ENCODE measurements around the gene AGPAT4.

AGPAT4 gene

DNA sequence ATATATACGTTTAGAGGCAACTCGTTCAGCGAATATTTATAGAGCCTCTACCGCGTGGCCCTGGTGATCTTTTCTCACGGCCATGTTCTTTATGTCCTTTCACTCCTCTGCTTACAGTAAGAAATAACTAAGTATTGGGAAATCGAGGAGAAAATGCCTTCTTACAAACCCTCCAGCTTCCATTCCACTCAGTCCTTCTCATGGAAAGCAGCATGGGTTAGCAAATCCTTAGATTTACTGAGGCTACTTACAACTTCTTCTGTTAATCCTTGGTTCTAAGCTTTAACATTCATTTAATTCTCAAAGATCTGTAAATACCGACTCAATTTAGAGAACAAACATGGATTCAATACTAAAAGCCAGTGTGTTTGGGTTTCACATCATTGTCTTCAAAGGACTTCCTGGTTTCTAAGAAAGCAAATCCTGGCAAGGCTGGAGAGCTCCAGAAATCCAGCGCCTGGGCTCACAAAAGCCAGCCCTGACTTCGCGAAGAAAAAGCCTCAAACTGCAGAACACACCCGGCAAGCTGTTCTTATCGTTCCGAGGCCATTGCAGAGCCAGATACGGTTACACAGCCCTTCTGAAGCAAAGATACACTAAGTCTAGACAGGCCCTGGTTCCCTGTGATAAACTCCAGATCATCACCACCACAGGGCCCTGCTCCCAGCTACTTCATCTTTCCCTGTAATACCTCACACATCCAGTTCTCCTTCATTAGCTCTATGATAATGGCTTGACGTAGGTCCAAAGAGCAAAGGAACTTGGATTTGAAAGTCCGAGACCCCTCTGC is 19.2 kb downstream of the AGPAT4 start:
- DNase-seq = no peak

- no peak for DNase-seq
Measured at GRCh38 chr6:161254126-161254463, 19.8 kb downstream of the AGPAT4 start.

GRCh38 chr6:161251345-161251744 is 22.5 kb downstream of the AGPAT4 start:
- no peak for DNase-seq

DNA sequence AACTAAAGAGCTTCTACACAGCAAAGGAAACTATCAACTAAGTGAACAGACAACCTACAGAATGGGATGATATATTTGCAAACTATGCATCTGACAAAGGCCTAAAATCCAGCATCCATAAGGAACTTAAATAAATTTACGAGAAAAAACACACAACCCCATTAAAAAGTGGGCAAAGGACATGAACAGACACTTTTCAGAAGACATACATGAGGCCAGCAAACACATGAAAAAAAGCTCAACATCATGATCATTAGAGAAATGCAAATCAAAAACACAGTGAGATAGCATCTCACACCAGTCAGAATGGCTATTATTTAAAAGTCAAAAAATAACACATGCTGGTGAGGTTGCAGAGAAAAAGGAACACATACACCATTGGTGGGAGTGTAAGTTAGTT is 24.5 kb downstream of the AGPAT4 start:
- no peak for DNase-seq

- DNase-seq = no peak
Measured at GRCh38 chr6:161246725-161247124, 27.1 kb downstream of the AGPAT4 start.

DNA sequence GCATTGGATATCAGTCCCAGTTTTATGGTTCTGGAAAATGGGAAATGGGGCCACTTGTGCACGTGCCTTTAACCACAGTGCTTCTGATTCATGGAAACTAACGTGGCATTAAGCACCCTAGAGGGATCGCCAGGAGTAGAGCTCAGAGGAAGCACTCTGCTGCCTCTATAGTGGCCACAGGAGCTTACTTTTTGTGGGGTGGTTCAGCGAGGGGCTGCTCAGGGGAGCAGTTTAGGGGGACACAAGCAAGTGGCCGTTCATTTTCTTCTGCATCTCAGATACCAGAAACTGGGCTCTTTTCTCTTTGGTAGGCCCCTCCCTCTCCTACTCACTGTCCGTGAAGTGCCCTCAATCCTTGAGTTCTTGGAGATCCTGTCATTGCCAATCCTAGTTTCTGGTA is 28.5 kb downstream of the AGPAT4 start:
- DNase-seq = no peak

GRCh38 chr6:161244725-161245124 is 29.1 kb downstream of the AGPAT4 start:
- DNase-seq = no peak

GRCh38 chr6:161242779-161243693 is 30.8 kb downstream of the AGPAT4 start:
- DNase-seq = peak; percentile 66 to 83

- DNase-seq = peak; percentile 27 to 28
Measured at GRCh38 chr6:161242113-161242512, 31.7 kb downstream of the AGPAT4 start.

GRCh38 chr6:161239001-161239400 is 34.9 kb downstream of the AGPAT4 start:
- DNase-seq = no peak

GRCh38 chr6:161238500-161238899 is 35.4 kb downstream of the AGPAT4 start:
- no peak for DNase-seq

DNA sequence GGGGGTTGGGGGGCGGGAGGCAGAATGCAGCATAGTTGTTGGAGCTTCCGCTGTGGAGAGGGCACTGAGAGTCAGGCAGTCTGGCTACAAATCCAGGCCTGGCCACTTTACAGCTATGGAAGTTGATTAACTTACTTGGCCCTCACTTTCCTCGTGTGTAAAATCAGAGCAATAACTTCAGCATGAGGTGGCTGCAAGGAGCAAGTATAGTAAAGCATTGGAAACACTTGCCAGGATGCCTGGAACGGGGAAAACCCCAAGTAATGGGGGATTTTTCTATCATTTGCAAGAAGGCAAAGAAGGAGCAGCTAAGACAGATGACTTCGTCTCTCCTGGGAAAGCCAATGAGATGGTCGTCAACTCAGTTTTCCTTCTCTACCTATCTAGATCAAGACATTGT is 35.8 kb downstream of the AGPAT4 start:
- DNase-seq = no peak

DNA sequence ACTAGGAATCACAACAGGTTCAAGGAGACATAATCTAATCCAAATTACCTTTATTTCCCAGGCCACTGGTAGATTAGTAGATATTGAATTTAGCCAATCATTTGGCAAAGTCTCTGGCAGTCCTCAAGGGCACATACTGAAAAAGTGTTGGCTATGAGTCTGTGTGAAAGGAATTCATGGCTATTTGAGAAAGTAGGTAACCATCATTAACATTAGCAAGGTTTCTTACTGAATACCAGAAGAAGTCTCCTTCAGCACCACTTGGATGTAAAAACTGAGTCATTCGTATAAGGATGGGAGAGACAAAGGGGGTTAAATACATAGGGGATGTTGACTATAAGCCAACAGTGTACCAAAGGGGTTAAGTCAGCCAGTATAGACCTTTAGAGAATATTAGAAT is 36.7 kb downstream of the AGPAT4 start:
- no peak for DNase-seq

- no peak for DNase-seq
Measured at GRCh38 chr6:161235776-161236633, 37.9 kb downstream of the AGPAT4 start.

DNA sequence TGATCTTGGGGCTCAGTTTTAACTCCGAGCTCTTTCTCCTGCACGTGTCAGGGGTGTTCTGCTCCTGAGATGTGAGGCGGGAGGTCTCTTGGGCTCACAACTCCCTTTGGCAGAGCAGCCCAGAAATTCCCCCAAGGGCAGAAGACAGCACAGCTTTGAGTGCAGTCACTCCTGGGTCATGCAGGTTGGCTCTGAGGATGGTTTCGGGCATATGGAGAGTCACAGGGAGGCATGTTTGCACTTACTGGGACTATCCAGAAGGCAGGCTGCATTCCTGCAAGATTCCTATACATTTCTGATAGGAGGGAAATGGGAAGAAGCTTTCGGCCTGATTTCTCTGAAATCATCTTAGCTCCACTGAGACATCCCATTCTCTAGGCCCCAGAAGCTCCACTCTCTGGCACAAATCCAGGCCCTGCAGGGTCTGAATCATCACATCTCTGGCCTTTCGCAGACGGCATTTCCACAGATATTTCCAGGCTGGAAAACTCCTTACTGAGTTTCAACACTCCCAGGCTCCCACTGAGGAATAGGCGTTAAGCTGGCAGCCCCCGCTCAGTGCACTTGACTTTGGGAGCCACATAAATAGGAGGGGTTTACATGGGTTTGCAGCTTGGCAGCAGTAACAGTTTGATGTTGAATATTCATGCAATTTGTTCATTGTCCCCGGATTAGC is 39.7 kb downstream of the AGPAT4 start:
- DNase-seq = no peak

DNA sequence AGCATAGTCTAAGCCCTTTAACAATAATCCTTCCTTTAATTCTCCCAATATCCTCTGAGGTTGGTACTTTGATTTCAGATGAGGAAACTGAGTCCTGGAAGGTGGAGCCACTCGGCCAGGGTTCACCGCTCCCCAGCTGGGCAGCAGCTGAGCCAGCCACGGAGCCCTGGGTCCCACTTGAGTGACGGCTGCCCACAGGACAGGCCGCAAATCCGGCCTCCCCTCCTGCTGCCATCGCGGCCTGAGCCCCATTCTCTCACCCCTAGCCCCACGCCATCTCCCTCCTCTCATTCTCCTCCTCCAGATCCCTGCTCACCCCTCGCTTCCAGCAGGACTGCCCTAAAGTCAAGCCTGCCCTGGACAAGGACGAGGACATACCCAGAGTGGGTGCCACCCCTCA is 41.4 kb downstream of the AGPAT4 start:
- no peak for DNase-seq

DNA sequence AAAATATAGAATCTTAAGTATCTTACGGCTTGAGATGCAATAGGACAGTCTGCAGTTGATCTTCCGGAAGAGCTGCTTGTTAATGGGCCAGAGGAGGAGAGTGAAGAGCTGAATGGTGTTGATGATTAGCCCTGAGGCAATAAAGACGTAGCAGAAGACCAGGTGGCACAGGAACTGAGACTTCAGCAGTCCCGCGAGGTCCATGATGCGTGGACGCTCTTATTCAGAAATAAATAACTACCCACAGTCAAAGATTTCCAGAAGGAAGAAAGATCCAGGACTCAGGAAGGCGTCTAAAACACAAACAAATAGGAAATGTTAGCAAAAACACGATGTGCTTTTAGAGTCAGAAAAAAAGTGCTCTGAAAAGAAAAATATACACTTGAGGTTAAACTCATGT is 41.9 kb downstream of the AGPAT4 start:
- DNase-seq = no peak

DNA sequence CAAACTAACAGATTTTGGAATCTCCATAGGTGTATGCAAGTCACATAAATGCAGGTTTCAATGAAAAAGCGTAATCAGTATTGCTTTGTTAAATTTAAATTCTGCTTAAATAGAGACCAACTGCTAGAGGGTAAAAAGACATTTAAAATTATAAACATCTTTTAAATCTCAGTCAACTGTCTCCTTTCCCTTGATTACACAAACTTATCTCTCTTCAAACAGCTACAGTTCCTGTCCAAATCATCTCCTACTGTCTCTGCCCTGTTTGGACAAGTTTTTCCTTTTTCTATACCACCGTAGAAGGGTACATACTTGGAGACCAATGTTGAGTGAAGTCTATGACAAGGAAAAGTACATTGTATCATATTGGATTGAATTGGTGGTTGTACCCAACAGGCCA is 43.5 kb downstream of the AGPAT4 start:
- no peak for DNase-seq

- DNase-seq = no peak
Measured at GRCh38 chr6:161228921-161229591, 44.8 kb downstream of the AGPAT4 start.

DNA sequence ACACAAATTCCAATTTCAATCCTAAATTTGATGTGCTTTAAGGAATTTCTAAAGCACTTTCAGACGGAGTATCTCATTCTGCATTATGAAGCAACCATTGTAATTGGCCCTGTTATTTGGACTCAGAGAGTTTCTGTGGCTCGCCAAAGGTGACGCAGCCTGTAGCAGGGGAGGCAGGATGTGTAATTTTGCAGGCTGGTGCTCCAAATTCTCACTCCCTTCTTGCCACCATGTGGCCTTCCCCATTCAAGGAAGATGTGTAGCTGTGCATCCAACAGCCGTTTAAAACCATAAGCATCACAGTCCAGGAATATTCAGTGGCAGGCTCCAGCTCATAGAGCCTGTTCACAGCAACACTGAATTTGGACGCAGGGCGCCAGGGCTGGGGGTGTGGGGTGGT is 45.8 kb downstream of the AGPAT4 start:
- DNase-seq = no peak

- no peak for DNase-seq
Measured at GRCh38 chr6:161227004-161227960, 46.6 kb downstream of the AGPAT4 start.

Data from CD4-positive, alpha-beta T cell treated with Interleukin-1 beta for 1 hour (primary cell).